Measurements from ENCODE around the gene UBE2J2. TPM values are rescaled to one million over a fixed set of nuclear protein-coding genes. Genes with fewer than 3 reads are reported as not detected.

Gene UBE2J2
- total RNA-seq, 1 donor from 2014 or later: 56.5 TPM

- no peak for DNase-seq (ENCODE audit: low spot score)
Observed at GRCh38 chr1:1309251-1310108, 35.8 kb upstream of the UBE2J2 start.

GRCh38 chr1:1308756-1309250, 35.1 kb upstream of the UBE2J2 start:
- DNase-seq (ENCODE audit: low spot score): no peak

DNA sequence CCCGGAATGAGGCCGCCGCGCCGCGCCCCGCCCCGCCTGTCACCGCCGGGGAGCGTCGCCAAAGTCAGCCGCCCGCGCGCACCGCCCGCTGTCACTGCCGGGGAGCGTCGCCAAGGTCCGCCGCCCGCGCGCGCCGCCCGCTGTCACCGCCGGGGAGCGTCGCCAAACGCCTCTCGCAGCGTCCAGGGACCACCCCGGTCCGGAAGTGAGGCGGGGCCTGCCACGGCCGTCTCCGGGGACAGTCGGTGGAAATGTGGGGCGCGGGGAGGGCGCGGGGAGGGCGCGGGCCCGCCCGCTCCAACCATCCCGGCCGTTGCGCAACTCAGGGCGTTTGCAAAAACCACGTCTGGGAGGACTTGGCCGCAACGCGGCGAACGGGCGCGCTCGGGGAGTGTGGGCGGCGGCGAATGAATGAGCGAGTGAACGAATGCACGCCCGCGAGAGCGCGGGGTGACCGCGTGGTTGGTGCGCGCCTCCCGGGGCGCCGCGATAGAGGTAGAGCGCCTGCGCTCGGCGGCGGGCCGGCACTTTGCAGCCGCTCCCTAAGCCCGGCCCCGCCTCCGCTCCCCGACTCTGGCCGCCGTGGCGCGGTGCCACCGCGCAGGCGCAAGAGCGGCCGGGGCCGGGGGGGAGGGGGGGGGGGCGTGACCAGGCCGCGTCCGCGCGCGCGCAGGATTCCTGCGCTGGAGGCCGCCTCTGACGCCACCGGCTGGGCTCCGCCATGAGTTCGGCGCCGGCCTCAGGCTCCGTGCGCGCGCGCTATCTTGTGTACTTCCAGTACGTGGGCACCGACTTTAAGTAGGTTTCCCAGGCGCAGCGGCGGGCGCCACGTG, 34.5 kb upstream of the UBE2J2 start, which contains the start of the genes ACAP3 and PUSL1:
ACAP3 (minus strand) TSS at position 8 of the 833 bp plus-strand sequence. CDS start 115 bp downstream, outside the sequence.
PUSL1 (plus strand) TSS at position 675 of the 833 bp plus-strand sequence; CDS start at position 722, 47 bp downstream.
- DNase-seq (ENCODE audit: low spot score): peak; percentile 96

- no peak for DNase-seq (ENCODE audit: low spot score)
Observed at GRCh38 chr1:1307261-1307922, 33.7 kb upstream of the UBE2J2 start.

- DNase-seq (ENCODE audit: low spot score): no peak
Observed at GRCh38 chr1:1306661-1307260, 33.1 kb upstream of the UBE2J2 start.

DNA sequence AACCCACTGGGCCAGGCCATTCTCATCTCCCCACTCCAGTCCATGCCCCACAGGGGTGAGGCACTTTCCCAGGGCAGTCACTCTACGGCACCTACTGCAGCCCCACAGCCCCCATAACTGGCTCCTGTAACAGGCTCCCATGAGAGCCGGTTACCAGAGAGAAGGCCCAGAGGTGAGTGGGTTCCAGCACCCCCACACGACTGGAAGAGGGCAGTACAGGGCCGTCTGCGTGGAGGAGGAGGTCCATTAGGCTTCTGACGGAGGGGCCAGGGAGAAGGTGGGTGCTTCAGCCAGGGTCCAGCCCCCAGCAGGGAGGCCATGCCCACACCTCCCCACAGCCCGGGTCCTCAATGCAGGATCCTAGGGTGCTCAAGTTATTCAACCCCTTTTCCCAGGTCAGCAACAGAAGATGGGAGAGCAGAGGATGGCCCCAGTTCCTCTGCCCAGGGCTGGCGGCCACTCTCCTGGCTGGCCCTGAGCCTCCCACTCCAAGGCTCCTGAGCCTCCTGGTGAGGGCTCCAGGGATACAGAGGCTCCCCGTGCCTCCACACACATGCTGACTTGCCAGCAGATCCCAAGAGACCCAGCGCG, 32.5 kb upstream of the UBE2J2 start:
- no peak for DNase-seq (ENCODE audit: low spot score)

- DNase-seq (ENCODE audit: low spot score): no peak
Observed at GRCh38 chr1:1305300-1306069, 31.8 kb upstream of the UBE2J2 start.

DNA sequence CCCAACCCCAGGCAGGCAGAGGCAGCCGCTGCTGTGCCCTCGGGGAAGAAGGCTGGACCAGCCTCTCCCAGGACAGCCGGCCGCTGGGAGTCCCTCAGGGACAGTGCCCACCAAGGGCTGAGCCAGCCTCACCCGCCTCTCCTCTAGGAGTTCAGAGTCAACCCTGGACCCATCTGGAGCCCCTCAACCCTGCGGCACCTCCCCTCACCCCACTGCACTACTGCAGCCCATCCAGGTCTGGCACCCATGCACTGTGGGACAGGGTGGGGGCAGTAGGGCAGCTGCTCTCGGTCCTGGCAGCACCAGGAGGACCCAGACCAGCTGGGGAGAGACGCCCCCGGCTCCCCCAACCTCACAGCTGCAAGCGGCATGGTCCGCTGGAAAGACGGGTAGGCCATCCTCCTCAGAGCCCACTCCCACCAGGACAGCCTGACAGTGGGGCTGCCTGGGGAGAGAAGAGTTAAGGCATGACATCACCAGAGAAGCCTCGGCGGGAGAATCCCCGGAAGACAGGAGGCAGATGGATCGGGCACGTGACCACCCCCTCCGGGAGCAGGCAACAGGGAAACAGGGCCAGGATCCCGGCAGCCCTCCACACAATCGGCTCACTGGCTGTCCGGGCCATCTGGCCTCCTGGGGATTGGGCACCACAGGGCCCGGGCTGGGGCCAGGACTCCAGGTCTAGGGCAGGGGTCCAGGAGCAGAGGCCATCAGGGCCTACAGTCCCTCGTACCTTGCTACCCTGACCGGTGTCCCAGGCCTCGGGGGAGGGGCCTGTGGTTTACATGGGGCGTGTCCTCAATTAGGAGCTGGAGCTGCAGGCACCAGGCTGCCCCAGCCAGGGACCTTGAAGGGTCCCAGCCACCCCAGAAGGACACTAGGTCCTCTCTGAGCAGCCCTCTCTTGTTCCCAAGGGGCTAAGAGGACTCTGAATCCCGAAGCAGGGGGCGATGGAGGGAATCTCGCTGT, 31.0 kb upstream of the UBE2J2 start:
- no peak for DNase-seq (ENCODE audit: low spot score)

DNA sequence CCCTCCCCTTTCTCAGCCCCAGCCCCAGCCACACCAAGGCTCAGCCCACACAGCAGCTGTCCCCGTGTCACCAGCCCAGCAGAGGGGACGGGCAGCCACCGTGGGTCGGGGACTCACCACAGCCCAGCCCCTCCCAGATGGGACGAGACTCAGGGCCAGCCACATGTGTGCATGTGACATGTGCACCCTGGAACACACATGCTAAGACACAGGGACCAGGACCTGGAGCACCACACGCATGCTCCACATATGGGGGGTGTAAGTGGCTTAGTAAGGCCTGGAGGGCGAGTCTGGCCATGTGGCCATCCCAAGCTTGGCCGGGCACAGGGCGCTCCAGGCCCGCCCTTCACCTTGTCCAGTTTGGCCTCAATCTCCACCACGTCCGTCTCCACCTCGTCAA, 30.1 kb upstream of the UBE2J2 start:
- no peak for DNase-seq (ENCODE audit: low spot score)

- DNase-seq (ENCODE audit: low spot score): no peak
Observed at GRCh38 chr1:1302951-1303509, 29.4 kb upstream of the UBE2J2 start.

- DNase-seq (ENCODE audit: low spot score): no peak
Observed at GRCh38 chr1:1302006-1302430, 28.4 kb upstream of the UBE2J2 start.

DNA sequence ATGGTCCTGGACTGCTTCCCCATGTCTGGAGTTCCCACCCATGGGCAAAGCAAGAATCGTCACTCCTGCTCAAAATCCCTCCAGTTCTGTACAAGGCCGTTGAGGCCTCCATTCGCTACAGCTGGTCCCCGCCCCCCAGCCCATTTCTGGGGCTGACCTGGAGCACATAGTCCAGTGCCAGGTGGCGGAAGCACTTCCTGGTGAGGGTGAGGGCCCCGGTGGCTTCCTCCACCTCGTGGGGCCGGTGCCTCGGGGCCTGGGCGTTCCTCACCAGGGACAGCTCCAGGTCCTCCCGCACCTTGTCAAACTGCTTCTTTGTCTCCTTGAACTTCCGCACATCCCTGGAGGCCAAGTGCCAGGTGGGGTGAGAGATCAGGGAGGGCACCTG, 26.7 kb upstream of the UBE2J2 start:
- no peak for DNase-seq (ENCODE audit: low spot score)

GRCh38 chr1:1299686-1300351, 26.2 kb upstream of the UBE2J2 start:
- DNase-seq (ENCODE audit: low spot score): no peak

- no peak for DNase-seq (ENCODE audit: low spot score)
Observed at GRCh38 chr1:1298861-1299685, 25.4 kb upstream of the UBE2J2 start.

- DNase-seq (ENCODE audit: low spot score): no peak
Observed at GRCh38 chr1:1297802-1298424, 24.3 kb upstream of the UBE2J2 start.
